DOHH2 (cell line): ENCODE data around the gene CD209.

Source experiments
- CTCF ChIP-seq: fragments of 200-600 bp; sonication (generic); IDR thresholded peaks from one replicate; pipeline ENCODE4 v1.5.1; 2014; ENCODE audit warnings: antibody characterized with exemption, mild to moderate bottlenecking, low read depth, low read length; ENCODE audit not compliant: poor library complexity, severe bottlenecking
- EZH2phosphoT487 ChIP-seq: fragments of 200-600 bp; sonication (generic); IDR thresholded peaks from 2 replicates; pipeline ENCODE4 v1.6.1; 2017; ENCODE audit warnings: borderline replicate concordance, mild to moderate bottlenecking, antibody characterized with exemption, low read length, moderate library complexity, mixed read lengths

GRCh38 chr19:7692417-7693088 lies 54.8 kb downstream of the CD209 start:
- no peak for TF ChIP-seq CTCF
- no peak for TF ChIP-seq EZH2phosphoT487
